NAMALWA (cell line): ENCODE measurements around the gene PRPF18.

Source experiments
- DNase-seq: peaks from one replicate; pipeline ENCODE4 v3.0.0-alpha.2; 2015; ENCODE audit warnings: low spot score

PRPF18 gene

GRCh38 chr10:13669182-13669855 lies 82.6 kb downstream of the PRPF18 start:
- no peak for DNase-seq

- DNase-seq = no peak
These were observed 83.1 kb downstream of the PRPF18 start for GRCh38 chr10:13669901-13670300.

DNA sequence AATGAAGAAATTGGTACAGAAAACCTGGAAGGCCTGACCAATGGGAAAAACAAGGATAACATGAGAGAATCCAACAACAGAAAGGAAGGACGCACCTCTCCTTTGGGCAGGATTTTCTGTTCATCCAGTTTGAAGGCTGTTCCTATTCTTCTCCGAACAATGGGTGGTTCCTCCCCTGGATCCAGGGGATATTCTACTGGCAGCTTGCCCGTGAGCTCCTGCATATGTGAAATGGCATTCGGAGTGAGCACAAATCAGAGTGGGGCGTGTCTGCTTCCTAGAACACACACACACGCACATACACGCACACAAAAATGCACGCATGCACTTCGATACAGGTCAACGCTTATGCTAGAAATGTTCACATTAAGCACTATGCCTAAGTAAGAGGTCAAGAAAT lies 83.5 kb downstream of the PRPF18 start:
- DNase-seq = no peak

GRCh38 chr10:13671904-13672303 lies 85.1 kb downstream of the PRPF18 start:
- no peak for DNase-seq

DNA sequence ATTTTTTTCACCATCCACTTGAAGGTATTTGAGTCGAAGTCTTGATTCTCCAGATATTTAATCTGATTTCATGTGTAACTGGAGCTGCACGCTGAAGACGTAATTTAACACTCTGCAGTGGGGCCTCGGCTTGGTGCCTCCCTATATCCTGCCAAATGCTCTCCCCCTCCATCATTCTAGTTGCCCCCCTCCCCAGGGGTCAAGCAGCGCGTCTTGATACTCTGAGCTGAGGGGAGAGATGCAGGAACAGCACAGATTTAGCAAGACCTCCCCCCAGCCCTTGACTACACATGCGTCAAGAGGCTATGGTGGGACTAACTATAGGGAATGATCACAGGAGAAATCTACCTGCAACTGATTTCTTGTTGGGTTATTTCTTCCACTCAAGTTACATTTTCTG lies 85.8 kb downstream of the PRPF18 start:
- DNase-seq = no peak

DNA sequence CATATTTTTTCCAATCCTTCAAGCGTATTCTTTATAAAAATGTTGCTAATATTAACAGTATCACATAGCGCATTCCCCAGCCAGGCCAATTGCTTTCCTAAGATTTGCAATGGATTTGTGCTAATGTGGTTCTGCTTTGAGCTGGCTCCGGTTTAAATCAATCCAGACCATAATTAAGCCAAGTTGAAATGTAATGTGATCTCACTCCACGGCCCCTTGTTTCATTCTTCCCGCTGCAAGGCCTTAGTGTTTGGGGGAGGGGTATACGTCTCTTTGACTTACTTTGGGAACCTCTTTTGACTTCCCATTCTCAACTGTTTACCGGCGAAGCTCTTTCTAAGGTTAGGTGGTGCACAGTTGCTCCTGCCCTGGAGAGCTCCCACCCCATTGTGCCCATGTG lies 86.4 kb downstream of the PRPF18 start:
- DNase-seq = no peak

- DNase-seq = no peak
These were observed 88.2 kb downstream of the PRPF18 start for GRCh38 chr10:13674645-13675588.

DNA sequence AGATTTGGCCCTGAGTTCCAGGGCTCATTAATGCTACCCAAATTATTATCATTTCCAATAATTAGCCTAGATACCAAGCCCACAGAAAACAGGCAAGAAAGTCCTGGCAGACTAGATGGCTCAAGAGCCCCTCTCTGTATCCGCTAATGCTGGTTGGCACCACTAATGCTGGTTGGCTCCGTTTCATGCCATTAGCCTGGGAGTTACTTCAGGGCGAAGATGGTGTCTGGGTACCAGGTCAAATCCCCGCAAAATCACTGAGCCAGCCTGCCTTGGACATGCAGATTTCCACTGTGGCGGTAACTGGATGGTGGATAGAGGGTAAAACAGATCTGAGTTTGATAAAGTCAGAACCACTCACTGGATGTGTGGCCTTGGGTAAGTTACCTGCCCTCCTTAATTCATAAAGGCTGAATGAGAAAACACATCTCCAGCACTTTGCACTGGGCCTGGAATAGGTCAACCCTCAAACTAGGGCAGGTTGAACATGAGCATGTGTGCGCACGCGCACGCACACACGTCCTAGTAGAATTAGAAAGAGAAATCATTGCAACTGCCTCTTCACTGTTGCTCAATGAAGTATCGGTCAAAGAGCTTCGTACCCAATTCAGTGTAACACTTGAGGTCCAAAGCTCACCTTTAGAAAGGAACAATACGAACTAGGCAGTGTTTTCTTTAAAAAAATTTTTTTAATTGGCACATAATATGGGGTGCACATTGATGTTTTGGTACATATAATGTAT lies 91.5 kb downstream of the PRPF18 start:
- DNase-seq = no peak
